GM21367 (cell line): ENCODE data around the gene ZCCHC24.
"Not testable (repeated sequence)": the region's sequence is repeated elsewhere in the genome, so short reads cannot be mapped to it uniquely, and the experiment has no call there.

Experiments
- ATAC-seq: cut with Tn5 transposase; IDR thresholded peaks from one replicate; pipeline ENCODE4 v1.9.1; 2021; ENCODE audit not compliant: unreplicated experiment

Gene ZCCHC24

GRCh38 chr10:79333513-79333912, 111.9 kb downstream of the ZCCHC24 start:
- ATAC-seq = no peak

GRCh38 chr10:79332610-79333315, 112.7 kb downstream of the ZCCHC24 start:
- not testable (repeated sequence) for ATAC-seq
